ENCODE data around the gene SVEP1. TPM values are rescaled to one million over a fixed set of nuclear protein-coding genes. Genes with fewer than 3 reads are reported as not detected.

Gene SVEP1
- total RNA-seq, 1 donor from 2014 or later = 41.8 TPM

DNA sequence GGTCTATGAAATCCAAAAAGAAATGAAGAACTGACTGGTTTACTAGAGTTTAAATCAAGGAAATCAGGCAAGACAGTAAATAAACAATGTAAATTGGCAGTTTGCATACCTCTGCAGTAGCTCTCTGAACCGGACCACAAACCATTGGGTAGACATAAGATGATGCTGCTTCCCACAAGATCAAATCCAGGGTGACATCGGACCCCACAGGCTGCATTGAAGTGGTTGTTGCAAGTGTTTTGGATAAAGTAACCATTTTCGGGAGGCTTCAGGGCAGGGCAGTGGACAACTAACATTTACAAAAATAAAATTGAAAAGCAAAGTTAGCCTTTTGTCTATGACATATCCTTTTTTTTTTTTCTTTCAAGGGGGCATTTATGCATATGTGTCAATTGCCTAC, 66.7 kb downstream of the SVEP1 start:
- H3K27me3 ChIP-seq = no peaks in the 10 kb centered on the region
- H3K27ac ChIP-seq = no peak overlapping the region
- no peaks in the 10 kb centered on the region for H3K4me1 ChIP-seq
- H3K36me3 ChIP-seq = peaks cover 0 to 9% of the 10 kb centered on the region in 2 donors
- no peak for DNase-seq (ENCODE audit: low spot score in 2 of 2)
- no peaks in the 10 kb centered on the region for H3K9me3 ChIP-seq
- TF ChIP-seq, protein P1, sequence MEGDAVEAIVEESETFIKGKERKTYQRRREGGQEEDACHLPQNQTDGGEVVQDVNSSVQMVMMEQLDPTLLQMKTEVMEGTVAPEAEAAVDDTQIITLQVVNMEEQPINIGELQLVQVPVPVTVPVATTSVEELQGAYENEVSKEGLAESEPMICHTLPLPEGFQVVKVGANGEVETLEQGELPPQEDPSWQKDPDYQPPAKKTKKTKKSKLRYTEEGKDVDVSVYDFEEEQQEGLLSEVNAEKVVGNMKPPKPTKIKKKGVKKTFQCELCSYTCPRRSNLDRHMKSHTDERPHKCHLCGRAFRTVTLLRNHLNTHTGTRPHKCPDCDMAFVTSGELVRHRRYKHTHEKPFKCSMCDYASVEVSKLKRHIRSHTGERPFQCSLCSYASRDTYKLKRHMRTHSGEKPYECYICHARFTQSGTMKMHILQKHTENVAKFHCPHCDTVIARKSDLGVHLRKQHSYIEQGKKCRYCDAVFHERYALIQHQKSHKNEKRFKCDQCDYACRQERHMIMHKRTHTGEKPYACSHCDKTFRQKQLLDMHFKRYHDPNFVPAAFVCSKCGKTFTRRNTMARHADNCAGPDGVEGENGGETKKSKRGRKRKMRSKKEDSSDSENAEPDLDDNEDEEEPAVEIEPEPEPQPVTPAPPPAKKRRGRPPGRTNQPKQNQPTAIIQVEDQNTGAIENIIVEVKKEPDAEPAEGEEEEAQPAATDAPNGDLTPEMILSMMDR (IDR thresholded peaks at IDR 0.05) = no peak
- no peak overlapping the region for H3K4me3 ChIP-seq
- intact Hi-C loops (cut with DNase I) = no loop called here

DNA sequence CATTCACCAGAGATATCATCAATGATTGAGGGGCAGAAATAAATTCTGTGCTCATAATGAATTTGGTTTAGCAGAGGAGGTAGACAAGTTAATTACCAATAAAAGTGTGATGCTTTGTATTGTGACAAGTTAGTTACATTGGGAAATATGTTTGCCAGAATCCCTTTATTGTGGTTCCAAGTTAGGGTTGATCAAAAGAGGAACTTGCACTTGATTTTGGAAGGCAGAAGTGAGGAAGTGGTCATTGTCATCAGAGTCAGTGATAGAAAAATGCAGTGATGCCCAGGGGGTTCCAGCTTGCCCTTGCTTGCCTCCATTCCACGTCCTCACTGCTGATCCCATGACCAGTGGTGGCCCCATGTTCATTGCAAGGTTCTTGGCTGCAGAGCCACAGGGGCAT, 69.7 kb downstream of the SVEP1 start:
- H3K27me3 ChIP-seq = no peaks in the 10 kb centered on the region
- TF ChIP-seq, protein P1 (IDR thresholded peaks at IDR 0.05) = no peak
- no peak for DNase-seq (ENCODE audit: low spot score in 2 of 2)
- peaks cover 0 to 9% of the 10 kb centered on the region in 2 donors for H3K36me3 ChIP-seq
- H3K27ac ChIP-seq = no peak overlapping the region
- intact Hi-C loops (cut with DNase I) = no loop called here
- no peak overlapping the region for H3K4me3 ChIP-seq
- H3K4me1 ChIP-seq = no peaks in the 10 kb centered on the region
- H3K9me3 ChIP-seq = no peaks in the 10 kb centered on the region

DNA sequence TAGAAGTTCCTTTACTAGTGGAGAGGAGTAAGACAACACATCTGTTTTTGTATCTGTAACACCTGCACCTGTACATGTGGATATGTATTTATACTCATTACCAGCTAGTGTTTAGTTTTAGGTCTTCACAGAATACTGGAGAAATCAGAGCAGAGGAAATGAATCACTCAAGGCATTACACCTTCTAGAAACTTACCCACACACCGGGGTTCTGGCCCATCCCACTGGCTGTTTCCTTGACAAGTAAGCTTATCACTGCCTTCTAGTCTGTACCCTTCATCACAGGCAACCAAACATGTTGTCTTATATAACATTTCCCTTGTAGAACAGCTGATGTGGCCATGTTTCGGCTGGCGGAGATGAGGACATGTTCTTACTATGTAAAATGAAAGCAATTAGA, 76.7 kb downstream of the SVEP1 start:
- Histone ChIP-seq H3K27me3 (no peaks in the 10 kb centered on the region), H3K36me3 (peaks cover 0 to 11% of the 10 kb centered on the region in 2 donors), H3K4me1 (no peaks in the 10 kb centered on the region), H3K27ac (no peak overlapping the region), H3K9me3 (no peaks in the 10 kb centered on the region), H3K4me3 (no peak overlapping the region)
- TF ChIP-seq, protein P1 (IDR thresholded peaks at IDR 0.05) = no peak
- intact Hi-C loops (cut with DNase I) = no loop called here
- no peak for DNase-seq (ENCODE audit: low spot score in 2 of 2)

DNA sequence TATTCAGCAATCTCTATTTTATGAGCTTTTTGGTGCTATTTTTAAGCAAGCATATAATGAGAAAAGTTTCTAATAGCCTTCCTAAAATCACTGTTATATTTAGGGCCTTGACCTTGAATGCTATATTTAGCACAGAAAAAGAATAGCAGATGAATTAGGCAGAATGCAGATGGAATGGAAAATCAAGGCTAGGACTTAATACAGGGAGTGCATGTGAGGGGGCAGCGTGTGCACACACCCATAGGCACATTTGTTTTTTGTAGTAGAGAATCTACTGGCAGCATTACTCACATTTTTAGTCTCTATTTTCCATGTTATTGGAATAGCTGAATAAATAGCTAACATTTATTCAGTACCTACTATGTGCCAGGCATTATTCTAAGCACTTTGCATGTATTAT, 79.9 kb downstream of the SVEP1 start:
- Histone ChIP-seq H3K4me3 (no peak overlapping the region), H3K27me3 (no peaks in the 10 kb centered on the region), H3K27ac (no peak overlapping the region), H3K9me3 (no peaks in the 10 kb centered on the region), H3K4me1 (no peaks in the 10 kb centered on the region), H3K36me3 (peaks cover 0 to 17% of the 10 kb centered on the region in 2 donors)
- intact Hi-C loops (cut with DNase I) = no loop called here
- DNase-seq (ENCODE audit: low spot score in 2 of 2) = no peak
- TF ChIP-seq, protein P1 (IDR thresholded peaks at IDR 0.05) = no peak

DNA sequence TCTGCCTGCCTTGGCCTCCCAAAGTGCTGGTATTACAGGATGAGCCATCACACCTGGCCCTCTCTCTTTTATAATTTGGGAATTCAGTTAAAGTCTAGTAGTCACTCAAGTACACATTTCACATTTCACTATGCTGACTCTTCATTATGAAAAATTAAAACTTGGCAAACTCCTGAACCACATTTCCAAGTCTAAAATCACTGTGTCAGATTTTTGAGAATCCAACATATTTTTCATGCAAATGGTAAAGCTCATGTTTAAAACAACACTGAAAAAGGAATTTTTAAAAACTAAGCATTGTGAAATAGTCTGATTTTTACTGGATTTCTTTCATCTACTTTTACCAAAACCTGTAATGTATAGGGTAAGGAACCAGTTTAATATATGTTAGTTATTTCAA, 92.3 kb downstream of the SVEP1 start:
- H3K27me3 ChIP-seq = no peaks in the 10 kb centered on the region
- H3K27ac ChIP-seq = no peak overlapping the region
- H3K4me3 ChIP-seq = no peak overlapping the region
- no peaks in the 10 kb centered on the region for H3K4me1 ChIP-seq
- intact Hi-C loops (cut with DNase I) = no loop called here
- TF ChIP-seq, protein P1 (IDR thresholded peaks at IDR 0.05) = no peak
- H3K36me3 ChIP-seq = peaks cover 0 to 13% of the 10 kb centered on the region in 2 donors
- no peaks in the 10 kb centered on the region for H3K9me3 ChIP-seq
- no peak for DNase-seq (ENCODE audit: low spot score in 2 of 2)

DNA sequence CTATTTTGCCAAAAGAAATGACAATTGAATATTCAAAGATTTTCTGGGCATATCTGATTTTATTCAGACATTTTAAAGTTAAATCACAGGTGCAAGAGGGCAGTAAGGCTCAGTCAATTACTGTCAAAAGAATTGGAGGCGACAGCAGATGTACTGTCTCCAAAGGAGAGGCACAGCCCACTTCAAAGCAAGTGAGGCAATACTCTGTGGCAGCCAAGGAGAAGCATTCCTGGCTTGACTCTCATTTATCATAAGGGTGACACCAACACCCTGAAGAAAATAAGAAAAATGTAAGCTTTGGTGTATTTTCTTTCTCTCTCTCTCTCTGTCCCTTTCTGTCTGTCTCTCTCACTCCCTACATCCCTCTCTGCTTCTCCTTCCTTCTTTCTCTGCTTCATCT, 93.3 kb downstream of the SVEP1 start:
- no peaks in the 10 kb centered on the region for H3K4me1 ChIP-seq
- no peak overlapping the region for H3K27ac ChIP-seq
- no peak overlapping the region for H3K4me3 ChIP-seq
- no peaks in the 10 kb centered on the region for H3K27me3 ChIP-seq
- no peaks in the 10 kb centered on the region for H3K9me3 ChIP-seq
- TF ChIP-seq, protein P1 (IDR thresholded peaks at IDR 0.05) = no peak
- intact Hi-C loops (cut with DNase I) = no loop called here
- peaks cover 0 to 13% of the 10 kb centered on the region in 2 donors for H3K36me3 ChIP-seq
- DNase-seq (ENCODE audit: low spot score in 2 of 2) = no peak
